GM12878 (cell line): Measurements from ENCODE around the gene AGK. TPM values are rescaled to one million over a fixed set of nuclear protein-coding genes. Genes with fewer than 3 reads are reported as not detected.

Source experiments
- ATAC-seq: fragments of 200-7000 bp; cut with Tn5 transposase; 3 replicates; pipeline ENCODE4 v1.9.1; 2020; ENCODE audit warnings: mild to moderate bottlenecking, moderate library complexity
- BruUV-seq: library from RNA; stranded (reverse); fragments of 400-500 nt; replicated peaks from 2 replicates; lab custom pipeline; 2021; lab: Mats Ljungman, UMichigan
- CTCF ChIA-PET: fragments of 300-600 bp; sonication (Branson Sonifier 250); formaldehyde crosslinking; extraction: SDS; loops from one replicate; lab custom pipeline; 2021; ENCODE audit warnings: inconsistent platforms; lab: Yijun Ruan, JAX
- POLR2A ChIA-PET: fragments of 350-600 bp; formaldehyde crosslinking; extraction: SDS; loops from one replicate; lab custom pipeline; 2021; ENCODE audit warnings: inconsistent platforms; lab: Charles Lee
- RAD21 ChIA-PET: fragments of 300-600 bp; sonication (Branson Sonifier 250); formaldehyde crosslinking; loops from one replicate; lab custom pipeline; 2023; ENCODE audit warnings: antibody characterized with exemption; ENCODE audit not compliant: unreplicated experiment; lab: Charles Lee
- SMC1A ChIA-PET: fragments of 300-600 bp; sonication (Branson Sonifier 250); formaldehyde crosslinking; loops from one replicate; lab custom pipeline; 2023; ENCODE audit not compliant: unreplicated experiment, uncharacterized antibody; lab: Charles Lee
- DNase-seq: peaks from one replicate; pipeline ENCODE4 v3.0.0-alpha.2; 2011; ENCODE audit warnings: low read depth, low spot score
- FAIRE-seq: peaks from 3 replicates; lab custom pipeline; 2011; peaks lifted over from hg19 to GRCh38; lab: Jason Lieb, UNC
- H2AFZ ChIP-seq: 2 replicates; pipeline ENCODE4 v1.6.0; 2011; ENCODE audit warnings: low read depth, low read length, control low read depth; ENCODE audit not compliant: control insufficient read depth
- H3K27ac ChIP-seq: 2 replicates; pipeline ENCODE4 v1.5.1; 2011; ENCODE audit warnings: control low read depth; ENCODE audit not compliant: control insufficient read depth, insufficient read depth
- H3K27me3 ChIP-seq, 2 experiments: replicated peaks in 1 of 2; 2 replicates each; pipeline versions ENCODE4 v1.6.0 to v1.6.1; 2011; ENCODE audit warnings: low read length in 1 of 2; ENCODE audit not compliant: control insufficient read depth in 2 of 2, insufficient read depth in 2 of 2
- H3K36me3 ChIP-seq, 2 experiments: 2 replicates each; pipeline ENCODE4 v1.5.1; 2011; ENCODE audit warnings: low read length in 1 of 2; ENCODE audit not compliant: control insufficient read depth in 2 of 2, insufficient read depth in 2 of 2
- H3K4me1 ChIP-seq: 2 replicates; pipeline ENCODE4 v1.6.1; 2011; ENCODE audit warnings: mild to moderate bottlenecking, low read length, moderate library complexity, mixed read lengths; ENCODE audit not compliant: control insufficient read depth, insufficient read depth
- H3K4me2 ChIP-seq: 2 replicates; pipeline ENCODE4 v1.6.0; 2011; ENCODE audit warnings: control low read depth; ENCODE audit not compliant: control insufficient read depth, insufficient read depth
- H3K4me3 ChIP-seq: fragments of 200-600 bp; sonication (generic); 2 replicates; pipeline ENCODE4 v1.5.1; 2016
- H3K79me2 ChIP-seq: 2 replicates; pipeline ENCODE4 v1.6.0; 2011; ENCODE audit warnings: low read length; ENCODE audit not compliant: control insufficient read depth, insufficient read depth
- H3K9ac ChIP-seq: 2 replicates; pipeline ENCODE4 v1.8.0; 2011; ENCODE audit warnings: low read length, control low read depth, mixed read lengths; ENCODE audit not compliant: control insufficient read depth, insufficient read depth
- H3K9me3 ChIP-seq: replicated peaks from 3 replicates; pipeline ENCODE4 v1.5.1; 2011; ENCODE audit warnings: mild to moderate bottlenecking, low read length; ENCODE audit not compliant: control insufficient read depth, insufficient read depth
- H4K20me1 ChIP-seq: 2 replicates; pipeline ENCODE4 v1.6.0; 2011; ENCODE audit not compliant: control insufficient read depth, insufficient read depth
- BHLHE40 ChIP-seq, 2 experiments: fragments of 450-650 bp in 1 of 2; IDR thresholded peaks; 2 replicates each; pipeline ENCODE4 v1.6.1; 2011 to 2017; ENCODE audit warnings: low read depth in 2 of 2, borderline replicate concordance in 1 of 2, improper control_type of control experiment in 1 of 2, low read length in 1 of 2, mild to moderate bottlenecking in 1 of 2
- CHD1 ChIP-seq: IDR thresholded peaks from 2 replicates; pipeline ENCODE4 v1.6.1; 2012; ENCODE audit warnings: low read depth, low read length, improper control_type of control experiment
- MYB ChIP-seq: fragments of 150-350 bp; IDR thresholded peaks from 2 replicates; pipeline ENCODE4 v1.6.1; 2014; ENCODE audit warnings: mild to moderate bottlenecking, low read depth, low read length, borderline replicate concordance
- NR2C2 ChIP-seq: IDR thresholded peaks from 2 replicates; pipeline ENCODE4 v1.6.1; 2011; ENCODE audit warnings: borderline replicate concordance, low read depth; ENCODE audit not compliant: control insufficient read depth, insufficient read length
- PAX8 ChIP-seq: fragments of 450-650 bp; IDR thresholded peaks from 2 replicates; pipeline ENCODE4 v1.6.1; 2017; ENCODE audit warnings: mild to moderate bottlenecking, moderate library complexity
- SMAD1 ChIP-seq: fragments of 450-650 bp; IDR thresholded peaks from 2 replicates; pipeline ENCODE4 v1.6.1; 2018; ENCODE audit warnings: mild to moderate bottlenecking, low read depth; ENCODE audit not compliant: partially characterized antibody
- SMAD5 ChIP-seq: IDR thresholded peaks from 2 replicates; pipeline ENCODE4 v1.6.1; 2016; ENCODE audit warnings: antibody characterized with exemption, low read depth
- SREBF2 ChIP-seq: IDR thresholded peaks from 2 replicates; pipeline ENCODE4 v1.6.1; 2012; ENCODE audit warnings: mild to moderate bottlenecking, low read length
- STAT3 ChIP-seq: IDR thresholded peaks from 2 replicates; pipeline ENCODE4 v1.6.1; 2011; ENCODE audit warnings: low read depth, low read length, improper control_type of control experiment
- ZNF207 ChIP-seq: fragments of 450-650 bp; IDR thresholded peaks from 2 replicates; pipeline ENCODE4 v1.6.1; 2014; ENCODE audit warnings: antibody characterized with exemption, mild to moderate bottlenecking, borderline replicate concordance
- WGBS: methylation state at CpG from one replicate; pipeline ENCODE4 v1.1.6; 2016; ENCODE audit warnings: low lambda C conversion rate; ENCODE audit not compliant: insufficient replicate concordance, insufficient coverage; ENCODE audit errors: missing lambda C conversion rate; 5-methylcytosine and 5-hydroxymethylcytosine counted together
- in situ Hi-C: fragments of 300-500 bp; cut with MboI; formaldehyde crosslinking; loops from 9 replicates; pipeline ENCODE4 v1.14.3; 2018; ENCODE audit warnings: mixed read lengths
- intact Hi-C: fragments of 100-400 bp; cut with micrococcal nuclease; formaldehyde crosslinking; loops from one replicate; pipeline ENCODE4 v1.14.2; 2022; ENCODE audit not compliant: unreplicated experiment
- polyA plus RNA-seq, 11 experiments: library from polyadenylated mRNA; depleted of rRNA in 4 of 11; unstranded in 6 of 11; stranded (reverse) in 5 of 11; fragments of >200 nt; fragmentation: Nextera tagmentation in 4 of 11; fragmentation: Illumina TruSeq in 1 of 11; extraction: Ambion mirVana in 4 of 11; extraction: Trizol in 1 of 11; gene quantifications; 1 replicate in 1 of 11; 2 replicates in 10 of 11; pipeline versions ENCODE4 v1.2.1 to v1.2.3, GENCODE V29; 2011 to 2016; ENCODE audit warnings: inconsistent platforms in 2 of 11, missing spikeins in 2 of 11, low read depth in 1 of 11
- total RNA-seq, 4 experiments: library from RNA; depleted of rRNA in 3 of 4; stranded (reverse); fragments of >200 nt in 3 of 4; fragmentation: Illumina TruSeq in 1 of 4; extraction: Trizol in 1 of 4; gene quantifications; 2 replicates each; pipeline versions ENCODE4 v1.2.1 to v1.2.3, GENCODE V29; 2013 to 2021
- TF ChIP-seq, protein P1 (sequence below): fragments of 150-350 bp; IDR thresholded peaks from 2 replicates; pipeline ENCODE4 v1.6.1; 2016; ENCODE audit warnings: low read depth, low read length
- TF ChIP-seq, protein P2 (sequence below): fragments of 450-650 bp; IDR thresholded peaks from 2 replicates; pipeline ENCODE4 v1.6.1; 2018; ENCODE audit warnings: borderline replicate concordance, mild to moderate bottlenecking; ENCODE audit not compliant: partially characterized antibody

AGK gene
- total and polyA plus RNA-seq, 10 of the 15 experiments (the other 5 are each of a cell fraction or from before 2014, with no cell fraction given), result 32.5 to 85.6 (median 47.8) TPM

DNA sequence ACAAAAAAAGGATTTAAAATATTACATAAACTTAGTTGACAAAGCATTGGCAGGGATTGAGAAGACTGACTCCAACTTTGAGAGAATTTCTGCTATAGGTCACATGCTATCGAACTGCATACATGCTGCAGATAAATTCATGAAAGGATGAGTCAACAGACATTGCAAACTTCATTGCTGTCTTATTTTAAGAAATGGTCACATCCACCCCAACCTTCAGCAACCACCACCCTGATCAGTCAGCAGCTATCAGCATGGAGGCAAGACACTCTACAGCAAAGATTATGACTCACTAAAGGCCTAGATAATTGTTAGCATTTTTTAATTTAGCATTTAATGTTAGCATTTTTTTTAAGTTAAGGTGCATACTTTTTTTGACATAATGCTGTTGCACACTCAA, 73.6 kb downstream of the AGK start:
- Histone ChIP-seq H4K20me1 (no peaks in the 10 kb centered on the region), H3K27ac (no peak overlapping the region), H2AFZ (no peak overlapping the region), H3K9ac (no peak overlapping the region), H3K4me3 (no peak overlapping the region), H3K79me2 (no peaks in the 10 kb centered on the region), H3K27me3 (no peaks in the 10 kb centered on the region), H3K9me3 (no peaks in the 10 kb centered on the region), H3K4me2 (no peak overlapping the region), H3K36me3 (no peaks in the 10 kb centered on the region), H3K4me1 (no peaks in the 10 kb centered on the region)
- in situ Hi-C loops (no loop called here), intact Hi-C loops (no loop called here)
- FAIRE-seq (no peak), ATAC-seq (no peak), DNase-seq (no peak)
- RAD21 ChIA-PET, result no interaction called here
- CTCF ChIA-PET, result interaction anchor here (1.5 kb wide), 1 partner anchor 17 kb away, joined by 3 read pairs; no protein-coding TSS in a partner anchor
- SMC1A ChIA-PET, result no interaction called here
- POLR2A ChIA-PET, result no interaction called here
- TF ChIP-seq, protein P1, sequence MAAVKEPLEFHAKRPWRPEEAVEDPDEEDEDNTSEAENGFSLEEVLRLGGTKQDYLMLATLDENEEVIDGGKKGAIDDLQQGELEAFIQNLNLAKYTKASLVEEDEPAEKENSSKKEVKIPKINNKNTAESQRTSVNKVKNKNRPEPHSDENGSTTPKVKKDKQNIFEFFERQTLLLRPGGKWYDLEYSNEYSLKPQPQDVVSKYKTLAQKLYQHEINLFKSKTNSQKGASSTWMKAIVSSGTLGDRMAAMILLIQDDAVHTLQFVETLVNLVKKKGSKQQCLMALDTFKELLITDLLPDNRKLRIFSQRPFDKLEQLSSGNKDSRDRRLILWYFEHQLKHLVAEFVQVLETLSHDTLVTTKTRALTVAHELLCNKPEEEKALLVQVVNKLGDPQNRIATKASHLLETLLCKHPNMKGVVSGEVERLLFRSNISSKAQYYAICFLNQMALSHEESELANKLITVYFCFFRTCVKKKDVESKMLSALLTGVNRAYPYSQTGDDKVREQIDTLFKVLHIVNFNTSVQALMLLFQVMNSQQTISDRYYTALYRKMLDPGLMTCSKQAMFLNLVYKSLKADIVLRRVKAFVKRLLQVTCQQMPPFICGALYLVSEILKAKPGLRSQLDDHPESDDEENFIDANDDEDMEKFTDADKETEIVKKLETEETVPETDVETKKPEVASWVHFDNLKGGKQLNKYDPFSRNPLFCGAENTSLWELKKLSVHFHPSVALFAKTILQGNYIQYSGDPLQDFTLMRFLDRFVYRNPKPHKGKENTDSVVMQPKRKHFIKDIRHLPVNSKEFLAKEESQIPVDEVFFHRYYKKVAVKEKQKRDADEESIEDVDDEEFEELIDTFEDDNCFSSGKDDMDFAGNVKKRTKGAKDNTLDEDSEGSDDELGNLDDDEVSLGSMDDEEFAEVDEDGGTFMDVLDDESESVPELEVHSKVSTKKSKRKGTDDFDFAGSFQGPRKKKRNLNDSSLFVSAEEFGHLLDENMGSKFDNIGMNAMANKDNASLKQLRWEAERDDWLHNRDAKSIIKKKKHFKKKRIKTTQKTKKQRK, result no peak
- TF ChIP-seq BHLHE40 (IDR thresholded peaks at IDR 0.05; ENCODE audit: borderline replicate concordance in 1 of 2, low read depth in 2 of 2, low read length in 1 of 2), result no peak
- TF ChIP-seq NR2C2, result no peak
- TF ChIP-seq PAX8, result no peak
- no peak for TF ChIP-seq SREBF2
- no peak for TF ChIP-seq CHD1
- TF ChIP-seq SMAD5, result no peak
- no peak for TF ChIP-seq MYB
- TF ChIP-seq STAT3, result no peak
- no peak for TF ChIP-seq SMAD1
- no peak for TF ChIP-seq ZNF207
- TF ChIP-seq, protein P2, sequence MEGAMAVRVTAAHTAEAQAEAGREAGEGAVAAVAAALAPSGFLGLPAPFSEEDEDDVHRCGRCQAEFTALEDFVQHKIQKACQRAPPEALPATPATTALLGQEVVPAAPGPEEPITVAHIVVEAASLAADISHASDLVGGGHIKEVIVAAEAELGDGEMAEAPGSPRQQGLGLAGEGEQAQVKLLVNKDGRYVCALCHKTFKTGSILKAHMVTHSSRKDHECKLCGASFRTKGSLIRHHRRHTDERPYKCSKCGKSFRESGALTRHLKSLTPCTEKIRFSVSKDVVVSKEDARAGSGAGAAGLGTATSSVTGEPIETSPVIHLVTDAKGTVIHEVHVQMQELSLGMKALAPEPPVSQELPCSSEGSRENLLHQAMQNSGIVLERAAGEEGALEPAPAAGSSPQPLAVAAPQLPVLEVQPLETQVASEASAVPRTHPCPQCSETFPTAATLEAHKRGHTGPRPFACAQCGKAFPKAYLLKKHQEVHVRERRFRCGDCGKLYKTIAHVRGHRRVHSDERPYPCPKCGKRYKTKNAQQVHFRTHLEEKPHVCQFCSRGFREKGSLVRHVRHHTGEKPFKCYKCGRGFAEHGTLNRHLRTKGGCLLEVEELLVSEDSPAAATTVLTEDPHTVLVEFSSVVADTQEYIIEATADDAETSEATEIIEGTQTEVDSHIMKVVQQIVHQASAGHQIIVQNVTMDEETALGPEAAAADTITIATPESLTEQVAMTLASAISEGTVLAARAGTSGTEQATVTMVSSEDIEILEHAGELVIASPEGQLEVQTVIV, result no peak
- 82% methylated on average over 1 of the region's 1 CpG for WGBS
- BruUV-seq, result no TSS peak
